NCI-H2171 (cell line): ENCODE data around the gene RAP1GAP2.

Experiments
- DNase-seq: peaks from one replicate; lab custom pipeline; 2025; lab: John Stamatoyannopoulos, UW

The RAP1GAP2 gene

GRCh38 chr17:2911755-2912111, 115.5 kb downstream of the RAP1GAP2 start:
- DNase-seq, result no peak

- DNase-seq, result no peak
Observed at GRCh38 chr17:2912754-2913153, 116.5 kb downstream of the RAP1GAP2 start.

GRCh38 chr17:2916461-2916860, 120.2 kb downstream of the RAP1GAP2 start:
- no peak for DNase-seq

DNA sequence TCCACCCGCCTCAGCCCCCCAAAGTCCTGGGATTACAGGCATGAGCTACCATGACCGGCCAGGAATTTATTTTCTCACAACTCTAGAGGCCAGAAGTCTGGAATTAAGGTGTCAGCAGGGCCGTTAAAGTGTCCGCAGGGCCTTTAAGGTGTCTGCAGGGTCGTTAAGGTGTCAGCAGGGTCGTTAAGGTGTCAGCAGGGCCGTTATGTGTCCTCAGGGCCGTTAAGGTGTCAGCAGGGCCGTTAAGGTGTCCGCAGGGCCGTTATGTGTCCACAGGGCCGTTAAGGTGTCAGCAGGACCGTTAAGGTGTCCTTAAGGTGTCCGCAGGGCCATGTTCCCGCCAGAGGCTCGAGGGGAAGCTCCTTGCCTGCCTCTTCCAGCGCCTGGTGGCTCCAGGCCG, 125.2 kb downstream of the RAP1GAP2 start:
- DNase-seq, result no peak

- no peak for DNase-seq
Observed at GRCh38 chr17:2924211-2924610, 128.0 kb downstream of the RAP1GAP2 start.

DNA sequence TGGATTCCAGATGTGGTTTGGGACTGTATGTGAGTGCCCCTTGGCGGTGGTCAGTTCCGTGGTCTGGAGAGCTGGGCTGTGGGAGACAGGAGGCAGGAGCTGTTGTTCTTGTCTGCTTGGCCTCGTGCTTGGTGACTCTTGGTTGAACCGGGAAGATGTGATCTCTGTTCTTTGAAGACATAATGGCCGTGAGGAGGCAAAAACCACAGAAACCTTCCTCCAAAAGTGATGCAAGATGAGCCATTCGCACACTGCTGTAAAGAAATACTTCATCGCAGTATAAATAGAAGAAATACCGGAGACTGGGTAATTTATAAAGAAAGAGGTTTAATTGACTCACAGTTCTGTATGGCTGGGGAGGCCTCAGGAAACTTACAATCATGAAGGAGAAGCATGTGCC, 128.8 kb downstream of the RAP1GAP2 start:
- DNase-seq, result no peak

- no peak for DNase-seq
Observed at GRCh38 chr17:2926019-2926650, 129.9 kb downstream of the RAP1GAP2 start.

GRCh38 chr17:2928294-2928890, 132.2 kb downstream of the RAP1GAP2 start:
- DNase-seq, result peak; percentile 84

DNA sequence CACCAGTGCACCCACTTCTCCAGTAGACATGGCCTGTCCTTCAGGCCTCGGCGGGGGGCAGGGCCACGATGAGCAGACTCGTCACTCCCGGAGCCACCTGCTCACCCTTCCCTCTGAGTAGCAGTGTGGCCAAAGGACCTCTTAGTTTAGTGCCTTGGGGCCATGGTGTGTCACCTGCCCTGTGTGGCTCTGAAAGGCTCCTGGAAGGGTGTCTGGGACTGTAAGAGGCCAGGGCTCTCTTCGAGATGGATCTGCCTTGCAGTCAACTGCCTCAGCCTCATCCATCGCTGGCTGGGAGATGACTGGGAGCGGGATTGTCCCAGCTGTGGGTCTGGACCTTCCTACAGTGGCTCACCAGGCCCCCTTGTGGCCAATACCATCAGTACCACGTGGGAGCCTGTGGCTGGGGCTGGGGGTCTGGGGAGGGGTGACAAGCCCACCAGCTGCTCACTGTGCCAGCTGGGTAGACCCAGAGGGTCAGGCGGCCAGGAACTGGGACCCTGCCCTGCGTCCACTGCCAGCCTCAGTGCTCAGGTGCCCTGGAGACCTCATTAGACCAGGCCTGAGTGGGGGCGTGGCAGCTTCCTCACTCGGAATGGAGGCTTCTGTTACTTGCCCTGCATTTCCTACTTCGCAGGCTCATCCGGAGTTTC, 133.8 kb downstream of the RAP1GAP2 start:
- DNase-seq, result no peak

GRCh38 chr17:2931876-2932275, 135.6 kb downstream of the RAP1GAP2 start:
- DNase-seq, result no peak

DNA sequence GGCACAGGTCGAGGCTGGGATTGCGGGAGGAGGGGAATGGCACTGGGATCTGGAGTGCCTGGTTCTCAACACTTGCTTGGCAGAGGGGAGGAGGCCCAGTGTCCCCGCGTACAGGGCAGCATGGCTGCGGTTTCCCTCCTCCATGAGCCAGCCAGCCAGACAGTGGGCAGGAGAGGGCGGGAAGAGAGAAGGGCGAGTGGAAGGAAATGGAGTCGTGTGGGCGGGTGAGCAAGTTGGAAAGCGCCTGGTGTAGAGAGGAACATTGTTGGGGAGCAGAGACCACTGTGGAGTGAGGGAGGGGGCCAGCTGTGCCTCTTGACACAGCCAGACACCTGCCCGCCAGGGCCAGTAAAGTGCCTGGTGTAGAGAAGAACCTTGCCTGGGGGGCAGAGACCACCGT, 136.7 kb downstream of the RAP1GAP2 start:
- DNase-seq, result no peak

DNA sequence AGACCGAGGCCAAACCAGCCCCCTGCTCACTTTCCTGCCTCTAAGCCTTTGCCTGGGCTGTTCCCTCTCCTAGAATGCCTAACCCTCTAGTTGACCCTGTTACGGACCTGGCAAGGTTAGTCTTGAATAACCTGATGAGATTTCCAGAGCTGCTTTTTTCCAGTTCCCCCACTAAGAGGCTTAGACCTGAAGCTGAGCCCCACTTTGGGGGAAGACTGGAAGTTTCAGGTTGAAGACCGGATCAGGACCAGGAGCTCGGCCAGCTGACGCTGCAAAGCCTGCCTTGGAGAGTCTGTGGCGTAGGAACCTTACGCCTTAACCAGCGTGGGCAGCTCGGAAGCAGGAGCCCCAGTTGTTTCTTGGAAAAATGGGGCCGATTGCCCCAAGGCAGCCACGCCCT, 137.4 kb downstream of the RAP1GAP2 start:
- no peak for DNase-seq

DNA sequence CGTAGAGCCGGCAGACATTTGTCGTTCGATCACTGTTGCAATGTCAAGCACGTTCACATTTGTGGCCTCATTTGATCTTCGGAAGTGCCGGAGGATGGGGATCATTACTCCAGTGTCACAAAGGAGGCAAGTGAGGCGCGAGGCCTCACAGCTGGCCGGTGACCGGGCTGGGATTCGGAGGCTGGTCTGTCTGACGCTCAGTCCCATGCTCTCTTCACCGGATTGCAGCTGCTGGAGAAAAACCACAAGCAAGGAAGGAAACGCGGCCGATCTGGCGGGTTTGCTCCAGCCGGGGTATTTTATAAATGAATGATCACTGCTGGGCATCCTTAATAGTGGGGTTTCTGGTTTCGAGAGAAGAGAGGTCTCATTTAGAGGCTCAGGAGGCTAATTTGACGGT, 139.4 kb downstream of the RAP1GAP2 start:
- no peak for DNase-seq

DNA sequence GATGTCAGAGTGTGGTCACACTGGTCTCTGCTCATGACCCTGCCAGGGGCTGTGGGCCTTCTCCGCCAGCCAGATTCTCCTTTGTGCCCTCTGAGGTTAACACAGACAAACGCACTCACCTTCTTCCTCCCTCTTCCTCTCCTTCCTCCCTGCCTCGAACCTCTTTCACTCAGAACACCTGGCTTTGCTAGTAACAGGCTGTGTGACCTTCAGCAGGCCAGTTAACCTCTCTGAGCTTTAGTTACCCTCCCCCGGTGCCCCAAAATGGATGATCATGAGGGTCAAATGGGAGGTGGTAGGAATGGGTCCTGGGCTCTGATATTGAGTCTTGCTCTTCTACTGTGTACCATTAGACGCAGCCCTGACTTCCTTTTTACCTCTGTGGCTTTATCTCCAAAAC, 140.1 kb downstream of the RAP1GAP2 start:
- no peak for DNase-seq

DNA sequence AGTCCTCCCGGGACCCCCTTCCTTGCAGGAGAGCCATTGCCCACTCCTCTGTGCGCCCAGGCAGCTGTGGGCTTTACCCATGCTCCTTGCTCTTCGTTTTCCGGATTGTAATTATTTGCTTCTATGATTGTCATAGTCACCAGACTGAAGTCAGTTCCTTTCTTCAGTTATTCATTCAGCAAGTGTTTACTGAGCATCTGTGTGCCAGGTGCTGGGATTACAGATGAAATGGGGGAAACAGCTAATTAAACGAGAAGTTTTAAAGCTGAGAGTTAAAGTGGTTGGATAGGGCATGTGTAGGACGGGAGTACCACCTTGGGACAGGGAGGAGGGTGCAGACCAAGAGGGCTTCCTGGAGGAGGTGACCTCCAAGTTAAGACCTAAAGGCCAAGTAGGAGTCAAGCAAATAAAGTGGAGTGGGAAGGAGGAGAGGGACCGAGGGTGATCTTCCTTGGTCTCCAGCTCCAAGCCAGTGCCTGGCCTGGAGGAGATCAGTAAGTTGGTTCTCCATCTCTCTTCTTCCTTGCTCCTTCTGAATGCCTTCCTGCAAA, 140.6 kb downstream of the RAP1GAP2 start:
- no peak for DNase-seq

DNA sequence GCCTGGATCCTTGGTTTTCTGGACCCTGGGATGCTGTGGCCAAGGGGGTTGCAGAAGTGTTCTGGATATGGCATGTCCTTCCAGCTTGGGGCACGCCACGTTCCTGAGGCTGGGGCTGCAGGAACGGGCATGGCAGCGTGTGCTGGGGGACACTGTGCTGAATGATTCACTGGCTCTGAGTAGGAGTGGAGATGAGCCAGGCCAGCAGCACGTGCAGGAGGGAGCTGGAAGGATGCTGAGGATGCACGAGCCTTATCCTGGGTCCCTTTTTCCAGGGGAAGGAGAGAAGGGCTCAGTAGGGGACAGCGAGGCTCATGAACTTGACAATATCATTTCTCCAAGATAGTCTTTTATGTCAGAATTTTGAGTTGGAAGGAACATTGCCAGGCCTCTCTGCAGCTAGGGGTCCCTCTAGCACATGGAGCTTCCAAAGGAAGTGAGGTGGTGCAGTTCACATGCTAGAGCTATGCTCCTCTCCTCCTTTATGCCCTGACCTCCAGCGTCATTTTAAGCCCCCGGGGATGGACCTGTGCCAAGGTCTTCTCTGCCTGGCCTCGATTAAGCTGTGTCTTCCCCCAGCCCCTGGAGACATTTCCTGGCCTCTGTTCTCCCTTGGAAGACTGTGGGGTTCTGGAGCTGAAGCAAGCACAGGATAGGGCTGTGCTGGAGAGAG, 141.2 kb downstream of the RAP1GAP2 start:
- DNase-seq, result no peak

DNA sequence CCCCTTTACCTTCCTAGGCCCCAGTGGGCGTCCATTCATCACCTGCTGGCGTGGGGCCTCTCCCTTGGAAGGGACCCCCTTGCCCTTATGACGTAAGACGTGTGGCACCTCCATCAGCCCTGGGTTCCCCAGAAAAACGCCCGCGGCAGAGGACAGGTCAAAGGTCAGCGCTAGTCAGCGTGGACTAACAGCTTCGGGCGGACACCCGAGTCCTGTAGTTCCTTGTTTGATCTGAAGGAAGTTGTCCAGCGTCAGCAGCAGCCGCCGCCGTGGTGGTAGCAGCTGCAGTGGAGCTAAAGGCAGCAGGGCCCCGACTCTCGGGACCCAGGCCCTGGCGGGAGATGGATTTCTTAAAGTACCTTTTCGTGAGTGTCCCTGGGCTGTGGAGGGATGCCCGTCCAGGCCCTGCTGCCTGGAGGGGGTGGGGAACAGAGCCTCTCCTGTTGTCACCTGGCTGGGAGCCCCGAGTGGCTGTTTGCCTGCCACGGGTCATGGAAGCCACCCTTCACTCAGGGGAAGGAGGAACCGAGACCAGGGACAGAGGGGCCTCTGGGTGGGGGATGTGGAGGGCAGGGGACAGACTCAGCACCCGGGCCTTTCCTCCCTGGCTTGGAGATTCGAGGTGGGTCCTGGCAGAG, 143.6 kb downstream of the RAP1GAP2 start:
- DNase-seq, result no peak

DNA sequence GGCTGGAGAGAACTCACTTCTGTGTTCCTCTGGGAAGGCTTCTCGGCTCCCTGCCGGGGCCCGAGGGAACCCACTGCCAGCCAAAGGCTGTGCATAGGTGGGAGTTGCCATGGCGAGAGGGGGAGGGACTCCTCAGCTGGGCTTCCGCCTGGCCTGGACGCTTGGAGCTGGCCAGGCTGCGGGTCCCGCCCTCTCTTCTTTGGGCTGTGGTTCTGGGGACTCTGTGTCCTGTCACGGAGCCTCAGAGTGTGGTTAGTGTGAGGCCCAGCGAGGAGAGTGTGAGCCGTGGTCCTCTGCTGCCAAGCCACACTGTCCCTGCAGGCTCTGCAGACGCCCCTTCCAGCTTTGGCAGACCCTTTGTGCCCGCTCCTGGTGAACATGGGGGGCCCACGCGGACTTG, 144.1 kb downstream of the RAP1GAP2 start:
- DNase-seq, result no peak

- DNase-seq, result no peak
Observed at GRCh38 chr17:2943981-2944380, 147.7 kb downstream of the RAP1GAP2 start.

DNA sequence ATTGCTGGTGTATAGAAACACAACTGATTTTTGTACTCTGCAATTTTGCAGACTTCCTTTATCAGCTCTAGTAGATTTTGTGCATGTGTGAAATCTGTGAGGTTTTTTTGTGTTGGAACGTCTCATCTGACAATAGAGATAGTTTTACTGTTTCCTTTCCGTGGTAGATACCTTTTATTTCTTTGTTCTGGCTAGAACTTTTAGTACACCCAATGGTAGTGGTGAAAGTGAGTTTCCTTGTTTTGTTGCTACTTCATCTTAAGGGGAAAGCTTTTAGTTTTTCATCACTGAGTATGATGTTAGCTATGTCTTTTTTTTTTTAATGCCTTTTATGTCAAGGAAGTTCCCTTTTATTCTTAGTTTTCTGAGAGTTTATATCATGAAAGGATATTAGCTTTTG, 149.1 kb downstream of the RAP1GAP2 start:
- DNase-seq, result no peak

- no peak for DNase-seq
Observed at GRCh38 chr17:2946144-2946543, 149.9 kb downstream of the RAP1GAP2 start.

DNA sequence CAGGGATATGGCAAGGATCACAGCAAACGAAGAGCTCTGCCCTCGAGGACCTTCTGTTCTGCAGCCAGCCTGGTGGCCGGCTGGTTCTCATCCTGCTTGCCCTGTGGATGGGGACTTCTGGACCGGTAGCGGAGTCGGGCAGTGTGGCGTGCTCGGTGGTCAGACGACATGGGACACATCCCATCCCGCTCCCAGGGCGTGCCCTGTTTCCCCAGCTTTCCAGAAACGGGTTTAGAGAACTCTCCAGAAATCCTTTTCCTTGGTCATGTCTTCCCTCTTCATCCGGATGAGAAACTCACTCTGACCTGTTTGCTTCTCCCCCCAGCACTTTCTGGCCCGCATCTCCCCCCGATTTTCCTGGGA, 151.3 kb downstream of the RAP1GAP2 start:
- DNase-seq, result no peak
